Neural progenitor cell (in vitro differentiated cells): ENCODE measurements around the gene SLC7A1.

Experiments
- EZH2phosphoT487 ChIP-seq: fragments of 200-600 bp; sonication (generic); IDR thresholded peaks from 2 replicates; pipeline ENCODE4 v1.6.1; 2017; ENCODE audit warnings: antibody characterized with exemption
- TF ChIP-seq, protein P1 (sequence below): fragments of 200-600 bp; sonication (generic); IDR thresholded peaks from 2 replicates; pipeline ENCODE4 v1.5.1; 2017; ENCODE audit warnings: antibody characterized with exemption, mild to moderate bottlenecking

DNA sequence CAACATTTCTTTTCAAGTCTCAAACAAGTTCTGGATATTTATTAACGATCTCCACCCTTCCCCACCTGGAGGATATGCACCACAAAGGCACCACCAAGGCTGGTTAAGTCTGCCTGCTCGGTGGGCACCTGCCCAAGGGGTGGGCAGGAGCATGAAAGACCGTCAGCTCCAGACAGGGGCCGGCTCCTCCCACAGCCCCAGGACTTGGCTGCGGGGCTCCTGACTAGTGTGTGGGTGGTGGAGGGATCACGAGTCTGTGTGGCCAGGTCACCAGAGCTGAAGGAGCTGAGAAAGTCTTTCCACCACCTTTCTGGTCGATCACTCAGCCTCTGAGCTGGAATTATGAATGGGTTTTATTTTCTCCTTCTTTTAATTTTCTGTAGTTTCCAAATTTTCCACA lies 7.8 kb downstream of the SLC7A1 start:
- TF ChIP-seq, protein P1, sequence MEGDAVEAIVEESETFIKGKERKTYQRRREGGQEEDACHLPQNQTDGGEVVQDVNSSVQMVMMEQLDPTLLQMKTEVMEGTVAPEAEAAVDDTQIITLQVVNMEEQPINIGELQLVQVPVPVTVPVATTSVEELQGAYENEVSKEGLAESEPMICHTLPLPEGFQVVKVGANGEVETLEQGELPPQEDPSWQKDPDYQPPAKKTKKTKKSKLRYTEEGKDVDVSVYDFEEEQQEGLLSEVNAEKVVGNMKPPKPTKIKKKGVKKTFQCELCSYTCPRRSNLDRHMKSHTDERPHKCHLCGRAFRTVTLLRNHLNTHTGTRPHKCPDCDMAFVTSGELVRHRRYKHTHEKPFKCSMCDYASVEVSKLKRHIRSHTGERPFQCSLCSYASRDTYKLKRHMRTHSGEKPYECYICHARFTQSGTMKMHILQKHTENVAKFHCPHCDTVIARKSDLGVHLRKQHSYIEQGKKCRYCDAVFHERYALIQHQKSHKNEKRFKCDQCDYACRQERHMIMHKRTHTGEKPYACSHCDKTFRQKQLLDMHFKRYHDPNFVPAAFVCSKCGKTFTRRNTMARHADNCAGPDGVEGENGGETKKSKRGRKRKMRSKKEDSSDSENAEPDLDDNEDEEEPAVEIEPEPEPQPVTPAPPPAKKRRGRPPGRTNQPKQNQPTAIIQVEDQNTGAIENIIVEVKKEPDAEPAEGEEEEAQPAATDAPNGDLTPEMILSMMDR, result no peak
- TF ChIP-seq EZH2phosphoT487, result no peak
